Common myeloid progenitor, CD34-positive (primary cell): ENCODE results near the gene BLOC1S1.
"Not testable (repeated sequence)": the region's sequence is repeated elsewhere in the genome, so short reads cannot be mapped to it uniquely, and the experiment has no call there.

Experiments
- CTCF ChIA-PET: fragments of 350-600 bp; sonication (Branson Sonifier 250); formaldehyde crosslinking; loops from one replicate; lab custom pipeline; 2021; ENCODE audit warnings: antibody characterized with exemption; lab: Charles Lee
- POLR2A ChIA-PET: fragments of 350-600 bp; sonication (Branson Sonifier 250); formaldehyde crosslinking; loops from one replicate; lab custom pipeline; 2021; ENCODE audit warnings: antibody characterized with exemption; lab: Charles Lee
- DNase-seq, 3 donors: peaks; one replicate each; pipeline versions ENCODE4 v3.0.0 to v3.0.0-alpha.2; 2013
- H3K27ac ChIP-seq, 2 experiments: 1 replicate in 1 of 2; 2 replicates in 1 of 2; pipeline ENCODE4 v1.7.0; 2013; ENCODE audit warnings: inconsistent platforms in 2 of 2, low read length in 2 of 2, mild to moderate bottlenecking in 2 of 2, low read depth in 1 of 2, moderate library complexity in 1 of 2; ENCODE audit not compliant: severe bottlenecking in 2 of 2, insufficient read depth in 1 of 2, poor library complexity in 1 of 2
- H3K27me3 ChIP-seq, 5 experiments: replicated peaks in 2 of 5; 1 replicate in 3 of 5; 2 replicates in 2 of 5; pipeline versions ENCODE4 v1.6.1 to v1.7.0; 2013; ENCODE audit warnings: low read length in 4 of 5, mild to moderate bottlenecking in 2 of 5, moderate library complexity in 2 of 5, inconsistent platforms in 1 of 5; ENCODE audit not compliant: insufficient read depth in 5 of 5, control insufficient read depth in 4 of 5
- H3K36me3 ChIP-seq, 4 experiments: 1 replicate in 2 of 4; 2 replicates in 2 of 4; pipeline versions ENCODE4 v1.6.1 to v1.7.0; 2013; ENCODE audit warnings: low read length in 3 of 4, control low read depth in 1 of 4, mild to moderate bottlenecking in 1 of 4; ENCODE audit not compliant: control insufficient read depth in 4 of 4, insufficient read depth in 4 of 4
- H3K4me1 ChIP-seq, 4 experiments: 1 replicate in 3 of 4; 2 replicates in 1 of 4; pipeline versions ENCODE4 v1.6.1 to v1.7.1; 2013; ENCODE audit warnings: low read length in 3 of 4, mild to moderate bottlenecking in 3 of 4, control low read depth in 1 of 4, inconsistent platforms in 1 of 4, moderate library complexity in 1 of 4; ENCODE audit not compliant: control insufficient read depth in 4 of 4, insufficient read depth in 4 of 4; ENCODE audit errors: control extremely low read depth in 1 of 4
- H3K4me3 ChIP-seq, 7 experiments: 1 replicate in 4 of 7; 2 replicates in 3 of 7; pipeline versions ENCODE4 v1.5.1 to v1.7.0; 2013; ENCODE audit warnings: mild to moderate bottlenecking in 7 of 7, low read length in 6 of 7, moderate library complexity in 6 of 7, inconsistent platforms in 2 of 7, low read depth in 2 of 7, control low read depth in 1 of 7; ENCODE audit not compliant: insufficient read depth in 4 of 7, control insufficient read depth in 1 of 7; ENCODE audit errors: extremely low read depth in 1 of 7
- H3K9me3 ChIP-seq, 5 experiments: 1 replicate in 4 of 5; 2 replicates in 1 of 5; pipeline versions ENCODE4 v1.6.1 to v1.7.1; 2013; ENCODE audit warnings: low read length in 4 of 5, mild to moderate bottlenecking in 2 of 5, inconsistent platforms in 1 of 5, low read depth in 1 of 5, moderate library complexity in 1 of 5; ENCODE audit not compliant: control insufficient read depth in 4 of 5, insufficient read depth in 2 of 5; ENCODE audit errors: control extremely low read depth in 1 of 5
- WGBS: methylation state at CpG from one replicate; pipeline ENCODE4 v1.1.5; 2013; ENCODE audit not compliant: insufficient coverage; 5-methylcytosine and 5-hydroxymethylcytosine counted together

Gene BLOC1S1

GRCh38 chr12:55748230-55748993, 32.6 kb downstream of the BLOC1S1 start:
- Histone ChIP-seq H3K36me3 (peaks cover 10 to 48% (median 29%) of the 10 kb centered on the region in 4 experiments), H3K27me3 (no peaks in the 10 kb centered on the region), H3K27ac (no peak overlapping the region), H3K4me1 (peaks cover 2 to 28% (median 18%) of the 10 kb centered on the region in 4 experiments), H3K4me3 (no peak overlapping the region), H3K9me3 (no peaks in the 10 kb centered on the region)
- no peak for DNase-seq
- CTCF ChIA-PET: interaction anchor here (0.7 to 13.3 kb wide), 7 partner anchors 8 to 70 kb away, joined by 4 to 145 read pairs (median 5); partner anchors contain the start of genes ORMDL2 and SARNP
- POLR2A ChIA-PET: no interaction called here
- WGBS: 96% methylated on average over 16 of the region's 18 CpGs

GRCh38 chr12:55755246-55755645, 39.4 kb downstream of the BLOC1S1 start:
- ChIA-PET CTCF (interaction anchor here (1.1 to 13.0 kb wide), 5 partner anchors 10 to 55 kb away, joined by 3 to 145 read pairs (median 4); partner anchors contain the start of gene GDF11), POLR2A (interaction anchor here (2.3 kb wide), 1 partner anchor 12 kb away, joined by 8 read pairs; the partner anchor contains the start of gene GDF11)
- 100% methylated on average over 2 of the region's 2 CpGs for WGBS
- Histone ChIP-seq H3K9me3 (peaks cover 0 to 2% (median 0%) of the 10 kb centered on the region in 5 experiments), H3K4me1 (no peaks in the 10 kb centered on the region), H3K4me3 (no peak overlapping the region), H3K27ac (no peak overlapping the region), H3K36me3 (peaks cover 40 to 91% (median 66%) of the 10 kb centered on the region in 4 experiments), H3K27me3 (no peaks in the 10 kb centered on the region)
- DNase-seq: no peak

- H3K4me3 ChIP-seq: no peak overlapping the region
- 90% methylated on average over 1 of the region's 2 CpGs for WGBS
- peaks cover 0 to 2% (median 0%) of the 10 kb centered on the region in 5 experiments for H3K9me3 ChIP-seq
- H3K27ac ChIP-seq: peak overlapping the region in 1 of 2 experiments; percentile 11
- no peaks in the 10 kb centered on the region for H3K4me1 ChIP-seq
- no peaks in the 10 kb centered on the region for H3K27me3 ChIP-seq
- CTCF ChIA-PET: interaction anchor here (1.5 to 13.0 kb wide), 2 partner anchors 15 to 24 kb away, joined by 3 to 145 read pairs; partner anchors contain the start of gene GDF11
- no peak for DNase-seq
- POLR2A ChIA-PET: interaction anchor here (1.0 kb wide), 1 partner anchor 60 kb away, joined by 3 read pairs; the partner anchor contains the start of gene SARNP
- H3K36me3 ChIP-seq: peaks cover 31 to 87% (median 60%) of the 10 kb centered on the region in 4 experiments
Measured at GRCh38 chr12:55757701-55758100, 41.9 kb downstream of the BLOC1S1 start.

GRCh38 chr12:55758575-55758974, 42.7 kb downstream of the BLOC1S1 start:
- not testable (repeated sequence) for DNase-seq, H3K27ac ChIP-seq, H3K9me3 ChIP-seq, H3K4me3 ChIP-seq, H3K4me1 ChIP-seq, H3K27me3 ChIP-seq
- peaks cover 30 to 86% (median 59%) of the 10 kb centered on the region in 4 experiments for H3K36me3 ChIP-seq
- ChIA-PET CTCF (interaction anchor here (0.7 to 13.0 kb wide), 2 partner anchors 15 to 214 kb away, joined by 4 to 145 read pairs; partner anchors contain the start of gene GDF11), POLR2A (interaction anchor here (1.0 kb wide), 1 partner anchor 59 kb away, joined by 3 read pairs; the partner anchor contains the start of gene SARNP)
- WGBS: 100% methylated on average over 3 of the region's 4 CpGs

GRCh38 chr12:55760663-55761062, 44.8 kb downstream of the BLOC1S1 start:
- Histone ChIP-seq H3K9me3 (peaks cover 0 to 2% (median 0%) of the 10 kb centered on the region in 5 experiments), H3K4me3 (no peak overlapping the region), H3K36me3 (peaks cover 28 to 74% (median 49%) of the 10 kb centered on the region in 4 experiments), H3K27ac (no peak overlapping the region), H3K4me1 (no peaks in the 10 kb centered on the region), H3K27me3 (no peaks in the 10 kb centered on the region)
- POLR2A ChIA-PET: no interaction called here
- WGBS: 98% methylated on average over 6 of the region's 6 CpGs
- no peak for DNase-seq
- CTCF ChIA-PET: interaction anchor here (1.4 to 13.0 kb wide), 3 partner anchors 9 to 17 kb away, joined by 3 to 145 read pairs (median 12); partner anchors contain the start of gene GDF11

GRCh38 chr12:55762646-55763045, 46.8 kb downstream of the BLOC1S1 start:
- Histone ChIP-seq H3K4me1 (no peaks in the 10 kb centered on the region), H3K4me3 (no peak overlapping the region), H3K9me3 (peaks cover 0 to 2% (median 0%) of the 10 kb centered on the region in 5 experiments), H3K36me3 (peaks cover 24 to 70% (median 42%) of the 10 kb centered on the region in 4 experiments), H3K27me3 (no peaks in the 10 kb centered on the region), H3K27ac (no peak overlapping the region)
- ChIA-PET CTCF (interaction anchor here (3.8 to 13.0 kb wide), 2 partner anchors 11 to 19 kb away, joined by 12 to 145 read pairs; partner anchors contain the start of gene GDF11), POLR2A (no interaction called here)
- DNase-seq: no peak
